ENCODE results near the gene BTN3A1. TPM values are rescaled to one million over a fixed set of nuclear protein-coding genes. Genes with fewer than 3 reads are reported as not detected.
A peak's percentile ranks its signal among the peaks of the same experiment; 100 is the strongest.
"Not testable (repeated sequence)": the region's sequence is repeated elsewhere in the genome, so short reads cannot be mapped to it uniquely, and the experiment has no call there.

The BTN3A1 gene
- 12.7 and 13.8 TPM in 2 replicates for total RNA-seq
- long read RNA-seq, partial matches to known transcripts = 0 of 22 reads
- long read RNA-seq, other reads (novel, unspliced or antisense) = 22 of 22 reads

GRCh38 chr6:26401987-26402658 lies at the start of gene BTN3A1:
Gene BTN3A1, plus strand, starts transcription at chr6:26402275. Its CDS starts 3,289 bp downstream, at chr6:26405564.
- H3K4me1 Mint-ChIP-seq = peaks cover 42% of the 10 kb centered on the region
- H3K36me3 Mint-ChIP-seq (ENCODE audit: low read depth) = peaks cover 9% of the 10 kb centered on the region

GRCh38 chr6:26352315-26352714 lies 49.8 kb upstream of the BTN3A1 start:
- H3K27me3 Mint-ChIP-seq (ENCODE audit: low read depth) = no peaks in the 10 kb centered on the region
- no peak for TF ChIP-seq CTCF (conservative IDR thresholded peaks at IDR 0.05)
- H3K36me3 Mint-ChIP-seq (ENCODE audit: low read depth) = no peaks in the 10 kb centered on the region
- no peaks in the 10 kb centered on the region for H3K9me3 Mint-ChIP-seq
- H3K4me3 Mint-ChIP-seq = no peak overlapping the region
- H3K4me1 Mint-ChIP-seq = peaks cover 11% of the 10 kb centered on the region
- no peak for DNase-seq (ENCODE audit: low read depth, low spot score)
- no peak overlapping the region for H3K27ac Mint-ChIP-seq (ENCODE audit: unreplicated experiment)

More at GRCh38 chr6:26401987-26402658, at the start of gene BTN3A1:
- H3K9me3 Mint-ChIP-seq = no peaks in the 10 kb centered on the region
- TF ChIP-seq CTCF (conservative IDR thresholded peaks at IDR 0.05) = no peak
- no peaks in the 10 kb centered on the region for H3K27me3 Mint-ChIP-seq (ENCODE audit: low read depth)
- peak within 1 kb of the TSS; percentile 96 for H3K4me3 Mint-ChIP-seq
- H3K27ac Mint-ChIP-seq (ENCODE audit: unreplicated experiment) = peak within 1 kb of the TSS; percentile 91
- peak; percentile 53 for DNase-seq (ENCODE audit: low read depth, low spot score)

- H3K4me1 Mint-ChIP-seq = peaks cover 13% of the 10 kb centered on the region
- no peaks in the 10 kb centered on the region for H3K9me3 Mint-ChIP-seq
- H3K27ac Mint-ChIP-seq (ENCODE audit: unreplicated experiment) = no peak overlapping the region
- no peaks in the 10 kb centered on the region for H3K36me3 Mint-ChIP-seq (ENCODE audit: low read depth)
- no peaks in the 10 kb centered on the region for H3K27me3 Mint-ChIP-seq (ENCODE audit: low read depth)
- DNase-seq (ENCODE audit: low read depth, low spot score) = no peak
- H3K4me3 Mint-ChIP-seq = no peak overlapping the region
- TF ChIP-seq CTCF (conservative IDR thresholded peaks at IDR 0.05) = no peak
These were observed 47.9 kb upstream of the BTN3A1 start for GRCh38 chr6:26354162-26354561.

GRCh38 chr6:26355366-26355765 lies 46.7 kb upstream of the BTN3A1 start:
- no peaks in the 10 kb centered on the region for H3K36me3 Mint-ChIP-seq (ENCODE audit: low read depth)
- TF ChIP-seq CTCF (conservative IDR thresholded peaks at IDR 0.05) = no peak
- peaks cover 12% of the 10 kb centered on the region for H3K4me1 Mint-ChIP-seq
- H3K9me3 Mint-ChIP-seq = no peaks in the 10 kb centered on the region
- no peaks in the 10 kb centered on the region for H3K27me3 Mint-ChIP-seq (ENCODE audit: low read depth)
- no peak overlapping the region for H3K4me3 Mint-ChIP-seq
- no peak for DNase-seq (ENCODE audit: low read depth, low spot score)
- H3K27ac Mint-ChIP-seq (ENCODE audit: unreplicated experiment) = no peak overlapping the region

GRCh38 chr6:26357543-26357942 lies 44.5 kb upstream of the BTN3A1 start:
- H3K27ac Mint-ChIP-seq (ENCODE audit: unreplicated experiment); H3K36me3 Mint-ChIP-seq (ENCODE audit: low read depth); H3K27me3 Mint-ChIP-seq (ENCODE audit: low read depth); H3K4me1 Mint-ChIP-seq; DNase-seq (ENCODE audit: low read depth, low spot score); H3K4me3 Mint-ChIP-seq; H3K9me3 Mint-ChIP-seq: not testable (repeated sequence)

- Mint-ChIP-seq H3K27ac (ENCODE audit: unreplicated experiment) (no peak overlapping the region), H3K27me3 (ENCODE audit: low read depth) (no peaks in the 10 kb centered on the region), H3K36me3 (ENCODE audit: low read depth) (no peaks in the 10 kb centered on the region), H3K4me3 (no peak overlapping the region), H3K4me1 (peaks cover 3% of the 10 kb centered on the region), H3K9me3 (no peaks in the 10 kb centered on the region)
- TF ChIP-seq CTCF (conservative IDR thresholded peaks at IDR 0.05) = no peak
- DNase-seq (ENCODE audit: low read depth, low spot score) = no peak
These were observed 43.5 kb upstream of the BTN3A1 start for GRCh38 chr6:26358511-26358981.
